ENCODE data around the gene SLC66A2.

- TF ChIP-seq CTCF (IDR thresholded peaks at IDR 0.05 in 8 of 11, conservative IDR thresholded peaks at IDR 0.05 in 3 of 11) (no peak), POLR2A (IDR thresholded peaks at IDR 0.05) (no peak)
These were observed 36.1 kb upstream of the SLC66A2 start for GRCh38 chr18:79987566-79987965.
